ENCODE data around the gene MICAL3.

DNA sequence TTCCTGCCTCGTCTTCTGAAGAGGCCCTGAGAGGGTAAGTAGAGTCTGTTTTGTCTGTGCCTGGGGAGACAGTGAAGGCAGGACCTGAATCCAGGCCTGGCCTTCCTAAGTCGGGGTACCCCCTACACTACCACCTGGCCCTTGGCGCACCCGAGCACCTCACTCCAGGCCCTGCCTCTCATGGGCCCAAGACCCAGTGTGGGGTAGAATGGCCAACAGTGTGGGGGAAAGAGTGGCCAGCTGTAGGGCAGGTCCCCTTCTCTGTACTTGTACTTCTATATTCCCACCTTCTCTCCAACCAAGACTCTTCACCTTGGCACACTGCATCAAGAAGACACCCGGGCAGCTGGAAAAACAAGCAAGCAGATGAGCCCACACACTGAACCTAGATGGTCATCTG, 227.7 kb downstream of the MICAL3 start:
- TF ChIP-seq, protein P1, sequence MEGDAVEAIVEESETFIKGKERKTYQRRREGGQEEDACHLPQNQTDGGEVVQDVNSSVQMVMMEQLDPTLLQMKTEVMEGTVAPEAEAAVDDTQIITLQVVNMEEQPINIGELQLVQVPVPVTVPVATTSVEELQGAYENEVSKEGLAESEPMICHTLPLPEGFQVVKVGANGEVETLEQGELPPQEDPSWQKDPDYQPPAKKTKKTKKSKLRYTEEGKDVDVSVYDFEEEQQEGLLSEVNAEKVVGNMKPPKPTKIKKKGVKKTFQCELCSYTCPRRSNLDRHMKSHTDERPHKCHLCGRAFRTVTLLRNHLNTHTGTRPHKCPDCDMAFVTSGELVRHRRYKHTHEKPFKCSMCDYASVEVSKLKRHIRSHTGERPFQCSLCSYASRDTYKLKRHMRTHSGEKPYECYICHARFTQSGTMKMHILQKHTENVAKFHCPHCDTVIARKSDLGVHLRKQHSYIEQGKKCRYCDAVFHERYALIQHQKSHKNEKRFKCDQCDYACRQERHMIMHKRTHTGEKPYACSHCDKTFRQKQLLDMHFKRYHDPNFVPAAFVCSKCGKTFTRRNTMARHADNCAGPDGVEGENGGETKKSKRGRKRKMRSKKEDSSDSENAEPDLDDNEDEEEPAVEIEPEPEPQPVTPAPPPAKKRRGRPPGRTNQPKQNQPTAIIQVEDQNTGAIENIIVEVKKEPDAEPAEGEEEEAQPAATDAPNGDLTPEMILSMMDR (IDR thresholded peaks at IDR 0.05 in 4 of 5, conservative IDR thresholded peaks at IDR 0.05 in 1 of 5) = no peak
- TF ChIP-seq POLR2A (IDR thresholded peaks at IDR 0.05) = no peak
